ENCODE data around the gene NR4A2.

NR4A2 gene

GRCh38 chr2:156317631-156318030 lies 14.9 kb downstream of the NR4A2 start (continued):
- TF ChIP-seq ZNF398 (tag by site-specific recombination; IDR thresholded peaks at IDR 0.05), result no peak
- no peak for TF ChIP-seq YY2 (tag by site-specific recombination; IDR thresholded peaks at IDR 0.05)
- no peak for TF ChIP-seq ZNF701 (tag by site-specific recombination; IDR thresholded peaks at IDR 0.05)
- no peak for TF ChIP-seq ZNF354C (tag by site-specific recombination; IDR thresholded peaks at IDR 0.05; ENCODE audit: borderline replicate concordance, low read depth)
- no peak for TF ChIP-seq ZNF776 (tag by site-specific recombination; IDR thresholded peaks at IDR 0.05; ENCODE audit: borderline replicate concordance)
- no peak for TF ChIP-seq ZNF654 (tag by site-specific recombination; IDR thresholded peaks at IDR 0.05; ENCODE audit: low read depth)
- TF ChIP-seq ZBTB48 (tag by site-specific recombination; IDR thresholded peaks at IDR 0.05), result no peak
- TF ChIP-seq ZNF514 (tag by site-specific recombination; IDR thresholded peaks at IDR 0.05), result no peak
- TF ChIP-seq ZNF692 (tag by site-specific recombination; IDR thresholded peaks at IDR 0.05), result no peak

- no peaks in the 10 kb centered on the region for H3K36me3 ChIP-seq (ENCODE audit: control insufficient read depth in 2 of 2, insufficient read depth in 1 of 2, low read length in 2 of 2)
- ChIA-PET CTCF (no interaction called here), POLR2A (no interaction called here)
- no peaks in the 10 kb centered on the region for H3K9me3 ChIP-seq (ENCODE audit: control insufficient read depth, insufficient read depth, low read depth, low read length)
- no peak overlapping the region for H3K27ac ChIP-seq (ENCODE audit: extremely low read depth, low read depth, low read length)
- TF ChIP-seq ZNF214 (tag by site-specific recombination; IDR thresholded peaks at IDR 0.05; ENCODE audit: borderline replicate concordance) (no peak), REST (tag by site-specific recombination; IDR thresholded peaks at IDR 0.05) (no peak), ZNF521 (tag by site-specific recombination; IDR thresholded peaks at IDR 0.05) (no peak), ZBTB1 (tag by site-specific recombination; IDR thresholded peaks at IDR 0.05) (no peak), ZNF600 (tag by site-specific recombination; IDR thresholded peaks at IDR 0.05) (no peak), ZBTB17 (tag by site-specific recombination; IDR thresholded peaks at IDR 0.05) (no peak), GLIS1 (tag by site-specific recombination; IDR thresholded peaks at IDR 0.05) (no peak), ZXDB (tag by site-specific recombination; IDR thresholded peaks at IDR 0.05) (no peak), ZIC2 (tag by site-specific recombination; IDR thresholded peaks at IDR 0.05) (no peak), ZNF837 (tag by site-specific recombination; IDR thresholded peaks at IDR 0.05) (no peak), BCL11B (tag by site-specific recombination; IDR thresholded peaks at IDR 0.05; ENCODE audit: low read depth) (no peak), MEIS1 (CRISPR knock-in tag; IDR thresholded peaks at IDR 0.05; ENCODE audit: borderline replicate concordance) (no peak), ZBTB44 (tag by site-specific recombination; IDR thresholded peaks at IDR 0.05) (no peak), SCRT1 (tag by site-specific recombination; IDR thresholded peaks at IDR 0.05; ENCODE audit: borderline replicate concordance) (no peak)
- H3K4me1 ChIP-seq (ENCODE audit: control insufficient read depth, insufficient read depth, low read length), result no peaks in the 10 kb centered on the region
- no peak overlapping the region for H3K4me3 ChIP-seq (ENCODE audit: low read depth, low read length)
Measured at GRCh38 chr2:156311976-156312375, 20.5 kb downstream of the NR4A2 start.
